NCI-H2081 (cell line): Measurements from ENCODE around the gene CDH13.
A peak's percentile ranks its signal among the peaks of the same experiment; 100 is the strongest.

ENCODE experiments used
- DNase-seq, 2 experiments: peaks; one replicate each; lab custom pipeline; 2025; lab: John Stamatoyannopoulos, UW

CDH13 gene

DNA sequence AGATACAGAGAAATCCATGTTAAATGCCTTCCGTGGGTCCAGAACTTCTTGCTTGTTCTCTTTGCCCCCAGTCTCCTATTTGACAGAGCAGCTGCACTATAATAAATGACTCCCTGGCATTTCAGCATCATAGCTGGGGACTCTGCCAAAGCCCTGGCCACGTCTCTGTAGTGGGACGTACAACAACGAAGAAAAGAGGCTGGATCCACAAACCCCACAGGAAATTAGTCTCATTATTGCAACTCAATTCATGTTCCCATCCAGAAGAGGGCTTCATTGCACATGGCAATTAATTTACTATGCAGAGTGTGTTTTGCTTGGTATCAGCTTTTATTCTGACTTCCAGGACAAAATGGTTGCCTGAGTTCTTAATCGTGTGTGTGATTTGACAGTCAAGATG lies 121.3 kb downstream of the CDH13 start:
- peak; percentile 11 to 80 for DNase-seq

DNA sequence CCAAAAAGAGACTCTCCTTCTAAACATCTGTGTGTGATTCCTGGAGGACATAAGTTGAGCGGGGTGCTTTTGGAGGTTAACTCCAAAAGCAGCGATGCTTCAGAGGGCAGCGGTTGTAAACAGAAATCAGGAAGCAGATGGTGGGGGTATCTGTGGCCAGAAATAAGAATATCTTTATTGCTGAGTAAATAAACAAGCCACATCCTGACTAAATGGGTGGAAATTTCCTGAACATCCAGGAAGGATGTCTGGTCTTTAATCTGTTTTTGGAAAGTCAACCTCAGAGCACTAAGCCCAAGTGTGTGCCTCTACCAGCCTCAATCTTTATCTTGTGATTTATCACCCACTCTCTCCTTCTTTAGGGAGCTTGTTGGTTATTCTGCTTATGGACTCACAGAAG lies 123.3 kb downstream of the CDH13 start:
- no peak for DNase-seq

DNA sequence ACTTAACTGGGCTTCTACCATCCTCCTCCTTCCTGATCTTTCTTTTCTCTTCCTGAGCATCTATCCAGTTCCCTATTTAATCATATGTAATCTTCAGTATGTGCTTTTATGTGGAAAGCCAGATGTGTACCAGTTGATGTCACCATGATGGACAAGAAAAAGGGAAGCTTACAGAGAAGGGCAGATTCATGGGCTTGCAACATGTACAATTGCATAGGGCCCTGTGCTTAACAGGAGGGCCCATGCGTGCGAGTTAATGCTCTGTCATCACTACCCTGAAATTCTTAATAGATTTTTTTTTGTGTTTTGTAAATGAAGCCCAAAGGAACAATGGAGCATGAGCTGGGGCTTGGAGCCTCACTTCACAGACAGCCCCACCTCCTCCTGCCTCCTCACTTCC lies 124.3 kb downstream of the CDH13 start:
- DNase-seq, result no peak

DNA sequence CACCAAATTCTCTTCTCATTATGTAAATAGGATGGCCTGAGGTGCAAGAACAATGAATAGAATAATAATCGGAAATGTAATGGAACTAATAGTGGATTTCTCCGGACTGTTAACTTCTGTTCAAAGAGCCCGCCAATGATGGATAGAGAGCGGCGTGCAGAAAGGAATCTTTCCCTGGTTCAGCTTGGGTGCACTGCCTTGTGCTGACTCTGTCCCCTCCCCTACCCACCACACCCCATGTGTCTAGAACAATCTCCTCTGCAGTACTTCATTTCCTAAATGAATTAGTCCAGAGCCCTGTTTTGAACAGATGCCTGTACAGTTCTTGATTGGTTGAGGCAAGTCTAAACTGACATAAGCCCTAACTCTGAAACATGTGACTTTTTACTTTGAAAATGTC lies 125.4 kb downstream of the CDH13 start:
- no peak for DNase-seq

DNA sequence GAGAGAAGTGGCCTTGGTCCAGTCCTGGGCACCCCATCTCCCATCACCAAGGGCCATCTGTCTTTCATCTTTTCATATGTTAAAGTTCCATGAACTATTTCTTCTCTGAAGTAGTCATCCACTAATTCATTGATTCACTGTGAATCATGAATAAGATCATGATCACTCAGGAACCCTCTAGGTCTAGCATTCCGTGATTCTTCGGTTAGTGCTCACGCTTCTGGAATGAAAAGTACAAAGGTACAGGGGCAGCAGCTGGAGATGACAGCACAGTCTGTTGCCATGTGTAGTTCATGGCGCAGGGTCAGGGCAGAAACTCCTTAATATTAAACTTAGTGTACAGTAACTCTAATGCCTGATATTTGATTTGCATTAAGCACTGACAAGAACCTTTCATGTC lies 127.1 kb downstream of the CDH13 start:
- DNase-seq, result no peak

DNA sequence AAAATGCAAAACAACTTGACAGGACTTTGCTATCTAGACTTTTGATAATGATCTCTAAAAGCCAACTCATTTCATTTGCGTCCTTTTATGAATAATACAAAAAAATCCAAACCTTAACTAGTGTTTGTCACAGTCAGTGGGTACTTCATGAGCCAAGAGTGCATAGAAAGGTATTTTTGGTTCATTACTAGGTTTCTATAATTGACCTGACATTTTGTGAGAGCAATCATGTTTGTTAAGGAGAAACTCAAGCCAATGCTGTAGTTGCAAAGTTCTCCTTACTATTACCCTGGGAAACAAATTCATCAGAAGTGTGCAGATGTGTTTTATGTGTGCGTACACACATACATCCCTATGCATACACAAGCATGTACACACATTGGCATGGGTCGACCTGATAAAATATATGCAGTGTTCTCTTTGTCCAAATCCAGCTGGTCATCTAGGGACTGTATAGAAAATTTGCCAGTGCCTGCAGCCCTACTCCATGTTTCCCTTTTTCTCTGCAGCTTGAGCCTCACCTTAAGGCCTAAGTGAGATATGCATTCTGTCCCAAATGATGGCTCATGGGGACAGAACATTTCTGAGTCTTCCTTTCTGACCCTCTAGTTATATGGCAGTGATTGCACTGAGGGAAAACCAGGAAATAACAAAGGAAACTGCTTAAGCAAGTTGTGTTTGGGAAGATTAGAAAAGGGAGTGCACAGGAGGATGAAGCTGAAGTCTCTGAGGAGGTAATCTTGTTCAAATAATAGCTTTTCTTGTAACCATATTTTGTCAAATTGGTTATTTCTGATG lies 128.1 kb downstream of the CDH13 start:
- no peak for DNase-seq

DNA sequence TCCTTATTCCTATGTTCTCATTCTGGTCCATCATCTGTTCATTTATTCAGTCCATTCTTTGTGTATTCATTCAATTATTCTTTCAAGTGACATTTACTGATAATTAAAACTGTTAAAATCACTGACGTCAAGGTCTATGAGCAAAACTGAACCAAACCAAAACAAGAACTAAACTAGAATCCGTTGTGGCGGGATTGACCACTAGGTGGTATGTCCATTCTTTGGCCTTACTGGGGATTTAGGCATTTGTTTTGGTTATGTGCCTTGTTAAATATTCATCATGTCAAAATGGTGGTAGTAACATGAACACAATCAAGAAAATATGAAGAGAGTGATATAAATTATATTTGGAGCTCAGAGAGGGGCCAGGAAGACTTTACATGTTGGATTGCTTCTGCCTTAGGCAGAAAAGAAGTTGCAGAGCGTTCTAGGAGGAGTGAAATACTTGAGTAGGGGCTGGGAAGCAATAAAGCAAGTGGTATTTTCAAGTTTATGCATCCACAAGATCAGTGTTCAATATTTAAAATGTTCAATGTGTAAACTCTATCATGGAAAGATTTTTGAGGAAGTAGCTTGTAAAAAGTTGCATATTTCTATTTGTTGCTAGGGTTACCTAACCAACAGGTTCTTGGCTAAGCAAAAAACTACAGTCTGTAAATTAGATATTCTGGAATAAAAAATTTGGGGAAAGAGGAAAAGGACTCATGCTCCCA lies 129.0 kb downstream of the CDH13 start:
- DNase-seq, result peak in 1 of 2 experiments; percentile 1

DNA sequence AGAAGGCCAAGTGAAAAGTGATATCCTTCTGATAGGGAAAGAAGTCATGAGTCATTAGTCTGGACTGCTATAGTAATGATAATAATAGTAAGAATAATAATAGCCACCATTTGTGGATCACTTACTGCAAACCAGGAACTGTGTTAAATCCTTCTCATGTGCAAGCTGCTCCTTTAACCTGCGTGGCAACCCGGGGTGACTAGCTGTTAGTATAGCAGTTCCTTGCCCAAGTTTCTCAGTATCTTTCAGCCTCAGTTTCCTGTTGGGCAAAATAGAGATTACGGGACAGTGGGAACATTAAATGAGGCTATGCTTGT lies 129.5 kb downstream of the CDH13 start:
- DNase-seq, result no peak

DNA sequence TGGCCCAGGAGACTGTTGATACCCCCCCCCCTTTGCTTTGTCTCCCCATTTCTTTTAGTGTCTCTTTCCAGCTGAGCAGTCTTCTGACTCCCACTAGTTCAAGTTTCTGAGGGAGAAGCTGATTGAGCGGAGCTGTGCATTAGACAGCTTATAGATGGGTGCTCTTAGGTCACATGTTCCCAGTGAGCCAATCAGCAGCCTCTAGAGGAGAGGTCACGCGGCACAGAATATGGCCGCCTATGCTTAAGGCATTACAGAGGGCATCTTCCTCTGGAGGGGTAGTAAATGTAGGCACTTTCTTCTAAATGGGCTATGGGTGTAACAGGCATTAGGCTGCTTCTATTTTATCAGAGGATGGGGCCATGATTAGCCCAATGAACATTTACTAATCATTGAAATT lies 131.6 kb downstream of the CDH13 start:
- DNase-seq, result no peak

DNA sequence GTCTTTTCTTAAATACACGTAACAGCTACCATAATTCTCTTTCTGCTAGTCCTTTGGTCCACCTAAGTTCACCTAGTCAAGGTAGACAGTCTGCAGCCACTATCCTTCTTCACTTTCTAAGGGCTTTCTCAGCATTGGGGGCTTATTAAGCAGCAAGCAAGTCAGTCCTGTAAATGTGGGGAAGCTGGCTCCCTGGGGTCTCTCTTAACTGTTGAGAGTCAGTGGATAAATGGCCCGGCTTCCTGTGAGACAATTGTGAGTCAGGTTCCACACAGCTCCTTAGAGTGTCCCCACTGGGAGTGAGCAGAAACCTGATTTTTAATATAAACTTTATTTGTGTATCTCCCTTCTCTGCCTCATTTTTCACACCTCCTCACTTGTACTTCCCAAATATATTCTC lies 132.1 kb downstream of the CDH13 start:
- no peak for DNase-seq

DNA sequence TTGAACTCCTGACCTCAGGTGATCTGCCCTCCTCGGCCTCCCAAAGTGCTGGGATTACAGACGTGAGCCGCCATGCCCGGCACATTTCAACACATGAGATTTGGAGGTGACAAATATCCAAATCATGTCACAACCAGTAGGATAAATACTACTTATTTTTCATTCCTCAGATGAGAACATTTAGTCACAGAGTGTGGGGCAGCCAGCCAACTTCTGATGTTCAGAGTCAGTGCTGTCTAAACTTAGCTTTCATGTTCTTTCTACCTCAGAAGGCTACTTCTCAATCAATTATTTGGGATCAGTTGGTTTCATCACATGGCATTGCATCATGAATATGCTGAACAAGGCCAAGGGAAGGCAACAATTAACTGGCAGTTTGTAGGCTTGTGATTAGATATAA lies 134.5 kb downstream of the CDH13 start:
- DNase-seq, result no peak

DNA sequence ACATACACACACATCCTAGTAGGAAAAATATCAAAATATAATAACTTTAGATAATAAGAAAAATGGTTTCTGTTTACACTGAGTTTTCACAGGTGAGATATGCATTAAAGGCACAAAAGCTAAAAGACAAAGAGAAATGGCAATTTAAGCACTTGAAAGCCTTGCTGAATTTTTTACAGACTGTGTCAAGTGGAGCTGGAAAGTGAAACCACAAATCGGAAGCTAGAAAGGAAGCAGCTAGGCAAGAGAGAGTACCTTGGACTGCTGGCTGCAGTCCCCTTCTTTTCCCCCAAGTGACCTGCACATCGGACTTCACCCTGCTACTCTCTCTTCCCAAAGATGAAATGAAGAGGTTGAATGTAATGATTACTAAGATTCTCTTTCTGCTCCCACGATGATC lies 135.1 kb downstream of the CDH13 start:
- DNase-seq, result no peak

DNA sequence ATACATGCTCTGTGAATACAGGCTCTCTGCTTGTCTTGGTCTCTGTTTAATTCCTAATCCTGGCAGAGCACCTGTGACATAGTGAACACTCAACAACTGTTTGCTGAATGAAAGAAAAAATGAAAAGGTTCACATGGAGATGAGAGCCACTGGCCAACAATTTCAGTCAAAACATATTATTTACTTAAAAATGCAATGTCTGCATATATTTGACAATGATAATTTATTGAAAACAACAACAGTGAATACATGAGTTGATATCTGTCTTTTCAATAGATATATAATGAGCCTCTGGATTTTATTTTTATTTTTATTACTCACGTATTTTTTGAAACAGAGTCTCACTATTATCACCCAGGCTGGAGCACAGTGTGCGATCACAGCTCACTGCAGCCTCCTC lies 136.6 kb downstream of the CDH13 start:
- DNase-seq, result no peak

DNA sequence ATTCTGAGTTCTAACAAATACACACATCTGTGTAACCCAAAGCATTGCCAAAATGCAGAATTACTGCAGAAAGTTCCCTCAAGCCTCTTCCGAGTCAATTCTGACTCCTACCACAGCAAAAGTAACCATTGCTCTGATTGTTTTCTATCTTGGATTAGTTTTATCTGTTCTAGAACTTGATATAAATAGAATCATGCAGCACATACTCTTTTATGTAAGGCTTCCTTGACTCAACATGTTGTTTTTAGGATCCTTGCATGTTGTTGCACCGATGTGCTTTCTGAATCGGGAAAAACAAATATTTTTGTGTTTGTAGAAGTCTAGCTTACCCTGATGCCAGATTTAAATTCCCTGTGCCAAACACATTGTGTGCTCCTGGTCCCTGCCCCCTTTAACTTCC lies 140.4 kb downstream of the CDH13 start:
- no peak for DNase-seq

DNA sequence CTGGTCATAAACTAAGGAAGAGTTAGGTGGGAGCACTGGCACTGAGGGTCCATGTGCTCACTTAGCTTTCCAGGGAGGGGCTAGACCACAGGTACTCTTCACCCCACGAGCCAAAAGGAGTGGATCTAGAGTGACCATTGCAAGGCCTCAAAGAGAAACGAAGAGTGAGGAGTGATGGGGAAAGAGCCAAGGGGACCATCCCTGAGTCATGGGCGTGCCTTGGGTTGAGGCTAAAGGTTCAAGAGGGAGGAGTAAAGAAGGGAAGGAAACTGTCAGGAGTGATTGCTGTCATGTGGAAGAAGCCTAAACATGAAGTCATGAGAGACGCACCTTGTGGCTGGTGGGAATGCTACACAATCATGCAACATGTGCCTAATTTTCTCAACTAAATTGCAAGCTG lies 141.0 kb downstream of the CDH13 start:
- no peak for DNase-seq

DNA sequence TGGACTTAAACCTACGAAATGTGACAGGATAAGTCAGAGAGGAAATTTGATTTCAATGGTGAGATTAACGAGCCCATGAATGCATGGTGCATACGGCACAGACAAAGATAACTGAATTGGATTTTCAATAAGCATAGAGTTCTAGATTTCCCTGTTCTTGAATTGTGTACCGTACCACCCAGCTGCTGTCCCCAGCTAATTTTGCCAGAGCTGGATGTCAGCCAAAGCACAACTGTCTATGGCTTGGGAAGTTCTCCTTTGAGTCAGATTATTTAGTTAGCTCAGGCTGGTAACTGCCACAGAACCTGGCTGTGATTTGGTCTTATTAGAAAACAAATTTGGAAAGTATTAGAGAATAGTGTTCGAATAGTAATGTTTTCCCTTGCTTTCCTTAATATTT lies 143.1 kb downstream of the CDH13 start:
- DNase-seq, result peak; percentile 3 to 47

DNA sequence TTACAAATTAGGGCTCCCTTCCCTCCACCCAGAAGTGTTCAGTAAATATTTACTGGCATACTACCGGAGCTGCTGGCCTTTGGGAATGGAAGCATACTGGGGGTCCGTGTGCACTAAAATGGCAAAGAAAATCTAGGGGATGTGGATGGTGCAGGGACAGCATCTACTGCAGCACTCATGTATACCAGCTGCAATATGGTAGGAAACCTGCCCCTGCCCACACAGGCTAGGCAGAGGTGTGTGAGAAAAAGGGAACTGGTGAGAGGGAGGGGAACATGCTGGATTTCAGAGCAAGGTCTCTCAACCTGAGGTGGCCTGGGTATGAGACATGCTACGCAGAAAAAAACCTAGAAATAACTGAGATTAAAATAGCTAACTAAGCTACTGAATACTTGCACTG lies 145.4 kb downstream of the CDH13 start:
- no peak for DNase-seq

DNA sequence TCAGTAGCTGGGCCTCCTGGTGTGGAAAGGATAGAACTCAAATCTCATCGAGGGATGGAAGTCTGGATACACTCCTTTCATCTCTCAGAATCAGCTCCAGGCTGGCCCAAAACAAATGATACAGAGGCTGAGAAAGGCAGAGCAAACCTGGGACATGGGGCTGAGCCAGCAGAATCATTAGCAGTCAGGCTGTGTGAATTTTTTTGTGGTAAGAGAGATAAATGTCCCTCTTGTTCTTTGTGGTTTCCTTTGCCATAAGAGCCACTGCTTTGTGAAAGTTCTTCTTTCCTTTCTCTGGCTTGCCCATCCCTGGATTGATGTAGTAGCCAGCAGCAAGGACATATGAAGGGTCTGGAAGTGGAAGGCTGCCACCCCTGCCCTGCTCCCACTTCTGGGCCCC lies 146.2 kb downstream of the CDH13 start:
- no peak for DNase-seq

DNA sequence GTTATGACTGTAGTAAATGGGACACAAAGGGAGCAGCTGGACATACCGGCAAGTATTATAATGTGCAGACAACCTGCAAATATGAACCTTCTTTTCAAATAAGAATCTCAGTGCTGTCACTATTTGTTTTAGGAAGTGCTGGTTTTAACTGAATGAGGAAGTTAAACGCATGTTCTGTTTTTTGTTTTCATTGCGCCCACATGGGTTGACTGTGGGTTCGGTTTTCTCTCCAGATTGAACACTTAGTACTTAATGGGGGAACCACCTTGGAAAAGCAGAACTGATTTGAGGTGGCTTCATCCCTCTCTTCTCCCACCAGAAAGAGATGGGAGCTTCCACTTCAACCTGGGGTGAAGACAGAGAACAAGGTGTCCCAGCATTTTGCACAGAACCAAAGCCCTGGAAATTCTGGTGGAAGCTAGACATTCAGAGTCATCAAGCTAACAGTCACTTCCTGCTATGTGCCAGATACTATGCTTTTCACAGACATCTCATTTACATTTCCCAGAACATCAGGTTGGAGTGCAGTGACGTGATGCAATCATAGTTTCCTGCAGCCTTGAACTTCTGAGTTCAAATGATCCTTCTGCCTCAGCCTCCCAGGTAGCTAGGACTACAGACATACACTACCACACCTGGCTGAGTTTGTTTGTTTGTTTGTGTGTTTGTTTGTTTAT lies 149.8 kb downstream of the CDH13 start:
- no peak for DNase-seq

DNA sequence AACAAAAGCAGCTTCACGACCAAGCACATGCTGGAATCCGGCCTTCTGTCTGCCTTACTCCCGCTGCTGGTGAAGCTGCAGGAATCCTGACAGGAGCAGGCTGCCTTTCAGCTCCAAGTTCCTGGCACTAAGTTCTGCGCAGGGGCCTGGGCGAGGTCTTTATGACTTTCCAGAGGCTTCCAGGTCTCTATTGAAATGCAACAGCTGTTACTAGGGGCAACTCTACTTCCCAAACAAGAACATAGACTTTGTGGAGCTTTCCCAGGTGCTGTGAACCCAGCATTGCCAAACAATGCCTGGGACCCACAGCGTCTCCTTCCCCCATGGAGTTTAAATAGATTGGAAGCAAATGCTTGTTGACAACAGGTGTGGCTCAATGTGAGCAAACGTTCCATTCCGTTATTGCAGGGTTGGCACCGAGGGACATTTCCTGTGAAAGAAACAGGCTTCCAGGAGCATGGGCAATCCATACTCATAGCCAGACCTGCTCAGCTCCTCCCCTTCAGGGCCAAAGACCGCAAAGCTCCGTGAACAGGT lies 156.0 kb downstream of the CDH13 start:
- peak; percentile 57 to 88 for DNase-seq

DNA sequence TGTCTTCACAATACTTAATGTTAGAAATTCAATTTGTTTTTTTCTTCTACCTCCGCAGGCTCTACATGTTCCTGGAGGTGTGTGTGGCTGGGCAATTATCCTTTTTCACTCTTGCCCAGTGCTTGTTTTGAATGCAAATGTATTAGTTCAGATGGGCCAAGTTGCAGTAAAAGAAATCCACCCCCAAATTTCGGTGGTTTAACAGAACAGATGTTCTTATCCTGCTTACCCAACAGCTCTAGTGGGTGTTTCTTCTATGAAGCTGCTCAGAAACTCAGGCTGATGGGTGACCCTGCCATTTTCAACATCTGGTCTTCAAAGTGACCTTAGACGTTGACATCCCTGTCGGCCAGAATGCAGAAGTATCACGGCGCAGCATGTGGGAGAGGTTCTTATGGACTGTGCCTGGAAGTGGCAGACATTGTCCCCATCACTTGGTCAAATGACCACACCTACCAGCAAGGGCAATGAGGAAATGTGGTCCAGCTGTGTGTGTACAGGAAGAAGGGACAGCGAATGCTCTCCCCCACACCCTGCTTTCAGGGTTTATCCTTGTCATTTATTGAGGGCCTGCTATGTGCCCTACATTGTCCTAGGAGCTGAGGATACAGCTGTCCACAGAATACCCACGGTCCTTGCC lies 157.3 kb downstream of the CDH13 start:
- DNase-seq, result no peak

DNA sequence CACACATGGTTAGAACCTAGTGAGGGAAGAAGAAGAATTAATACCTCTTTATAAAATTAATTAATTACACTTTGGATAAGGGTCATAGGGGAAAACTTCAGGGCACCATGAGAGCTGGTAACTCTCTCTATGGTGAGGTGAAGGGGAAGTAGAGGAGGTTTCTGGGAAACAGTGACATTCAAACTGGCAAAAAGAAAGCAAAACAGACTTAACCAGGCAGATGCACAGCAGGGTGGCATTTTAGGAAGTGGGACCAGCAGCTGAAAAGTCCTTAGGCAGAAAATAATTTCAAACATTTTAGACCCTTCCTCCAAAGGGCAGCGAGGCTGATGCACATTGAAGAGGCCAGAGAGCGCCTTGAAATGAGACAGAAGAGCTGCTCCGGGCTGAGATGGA lies 157.8 kb downstream of the CDH13 start:
- DNase-seq, result no peak

DNA sequence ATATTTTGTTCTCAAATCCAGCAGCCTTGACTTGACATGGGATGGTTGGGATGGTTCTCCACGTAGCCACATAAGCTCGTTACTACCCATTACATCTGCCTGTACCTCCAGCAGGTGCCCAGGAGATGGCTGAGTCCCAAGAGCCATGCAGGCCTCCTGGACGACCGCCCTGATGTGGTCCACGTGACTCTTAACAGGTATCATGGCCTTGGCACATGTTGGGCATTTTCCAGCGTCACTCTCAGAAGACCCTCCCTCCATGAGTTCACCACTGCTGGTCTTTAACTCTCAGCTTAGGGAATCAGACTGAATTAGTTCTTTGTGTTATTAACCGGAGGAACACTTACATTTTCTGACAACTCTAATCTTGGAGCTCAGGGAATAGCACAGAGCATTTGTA lies 161.5 kb downstream of the CDH13 start:
- no peak for DNase-seq
